Neural crest cell (in vitro differentiated cells): Measurements from ENCODE around the gene MYO10. TPM values are rescaled to one million over a fixed set of nuclear protein-coding genes. Genes with fewer than 3 reads are reported as not detected.

Source experiments
- DNase-seq: peaks from one replicate; pipeline ENCODE4 v3.0.0; 2021; ENCODE audit warnings: low read depth, mixed read lengths, low spot score
- H3K27ac Mint-ChIP-seq: one replicate; pipeline ENCODE4 v1.8.0; 2021; ENCODE audit warnings: mild to moderate bottlenecking, mixed read lengths; ENCODE audit not compliant: unreplicated experiment
- H3K27me3 Mint-ChIP-seq: 2 replicates; pipeline ENCODE4 v1.8.0; 2021; ENCODE audit warnings: low read depth, mild to moderate bottlenecking, mixed read lengths
- H3K36me3 Mint-ChIP-seq: 2 replicates; pipeline ENCODE4 v1.8.0; 2021; ENCODE audit warnings: low read depth, mild to moderate bottlenecking, mixed read lengths
- H3K4me1 Mint-ChIP-seq: 2 replicates; pipeline ENCODE4 v1.8.0; 2021; ENCODE audit warnings: mixed read lengths
- H3K4me3 Mint-ChIP-seq: one replicate; pipeline ENCODE4 v1.8.0; 2021; ENCODE audit warnings: mild to moderate bottlenecking, mixed read lengths
- H3K9me3 Mint-ChIP-seq: 2 replicates; pipeline ENCODE4 v1.8.0; 2021; ENCODE audit warnings: mixed read lengths
- CTCF ChIP-seq: fragments of 200-600 bp; sonication (generic); conservative IDR thresholded peaks from 2 replicates; pipeline ENCODE4 v1.5.0; 2021; ENCODE audit warnings: antibody characterized with exemption, mild to moderate bottlenecking
- total RNA-seq: library from RNA; stranded (reverse); gene quantifications from 2 replicates; pipeline ENCODE4 v1.2.1, GENCODE V29; 2021

Gene MYO10
- total RNA-seq, 1 donor from 2014 or later = 94.4 TPM

GRCh38 chr5:16701134-16702099, 234.7 kb downstream of the MYO10 start:
- H3K9me3 Mint-ChIP-seq = no peaks in the 10 kb centered on the region
- no peak for TF ChIP-seq CTCF
- H3K27ac Mint-ChIP-seq = no peak overlapping the region
- peaks cover 20% of the 10 kb centered on the region for H3K4me1 Mint-ChIP-seq
- no peaks in the 10 kb centered on the region for H3K27me3 Mint-ChIP-seq
- DNase-seq = no peak
- no peak overlapping the region for H3K4me3 Mint-ChIP-seq
- peaks cover 47% of the 10 kb centered on the region for H3K36me3 Mint-ChIP-seq

- Mint-ChIP-seq H3K36me3 (peaks cover 46% of the 10 kb centered on the region), H3K27ac (no peak overlapping the region), H3K9me3 (no peaks in the 10 kb centered on the region), H3K4me3 (no peak overlapping the region), H3K4me1 (peaks cover 21% of the 10 kb centered on the region), H3K27me3 (no peaks in the 10 kb centered on the region)
- TF ChIP-seq CTCF = no peak
- DNase-seq = no peak
Measured at GRCh38 chr5:16700081-16700480, 236.0 kb downstream of the MYO10 start.

- Mint-ChIP-seq H3K4me3 (no peak overlapping the region), H3K27me3 (no peaks in the 10 kb centered on the region), H3K4me1 (peaks cover 4% of the 10 kb centered on the region), H3K36me3 (peaks cover 34% of the 10 kb centered on the region), H3K27ac (no peak overlapping the region), H3K9me3 (no peaks in the 10 kb centered on the region)
- TF ChIP-seq CTCF = no peak
- DNase-seq = no peak
Measured at GRCh38 chr5:16695779-16696178, 240.3 kb downstream of the MYO10 start.

- peaks cover 11% of the 10 kb centered on the region for H3K4me1 Mint-ChIP-seq
- DNase-seq = no peak
- no peak overlapping the region for H3K27ac Mint-ChIP-seq
- no peak for TF ChIP-seq CTCF
- no peaks in the 10 kb centered on the region for H3K9me3 Mint-ChIP-seq
- H3K27me3 Mint-ChIP-seq = no peaks in the 10 kb centered on the region
- H3K4me3 Mint-ChIP-seq = no peak overlapping the region
- peaks cover 36% of the 10 kb centered on the region for H3K36me3 Mint-ChIP-seq
Measured at GRCh38 chr5:16693879-16694278, 242.2 kb downstream of the MYO10 start.

GRCh38 chr5:16691731-16692130, 244.4 kb downstream of the MYO10 start:
- no peak for DNase-seq
- no peak for TF ChIP-seq CTCF
- H3K36me3 Mint-ChIP-seq = peaks cover 34% of the 10 kb centered on the region

More at GRCh38 chr5:16691731-16692130, 244.4 kb downstream of the MYO10 start:
- H3K27ac Mint-ChIP-seq = peak overlapping the region; percentile 4
- H3K4me1 Mint-ChIP-seq = peaks cover 11% of the 10 kb centered on the region
- H3K9me3 Mint-ChIP-seq = no peaks in the 10 kb centered on the region
- H3K4me3 Mint-ChIP-seq = no peak overlapping the region
- H3K27me3 Mint-ChIP-seq = no peaks in the 10 kb centered on the region
